CD4-positive, alpha-beta memory T cell (primary cell): Measurements from ENCODE around the gene DDR2. TPM values are rescaled to one million over a fixed set of nuclear protein-coding genes. Genes with fewer than 3 reads are reported as not detected.
A peak's percentile ranks its signal among the peaks of the same experiment; 100 is the strongest.

Source experiments
- CTCF ChIA-PET: fragments of 350-600 bp; sonication (Branson Sonifier 250); formaldehyde crosslinking; loops from one replicate; lab custom pipeline; 2021; ENCODE audit warnings: inconsistent platforms; ENCODE audit not compliant: partially characterized antibody; lab: Charles Lee
- POLR2A ChIA-PET: fragments of 350-600 bp; sonication (Branson Sonifier 250); formaldehyde crosslinking; loops from one replicate; lab custom pipeline; 2021; ENCODE audit not compliant: partially characterized antibody; lab: Charles Lee
- DNase-seq, 5 donors: peaks; one replicate each; pipeline versions ENCODE4 v3.0.0 to v3.0.0-alpha.2; 2020 to 2022; ENCODE audit warnings: mixed read lengths in 1 of 5
- H3K27ac ChIP-seq: one replicate; pipeline ENCODE4 v1.7.0; 2013; ENCODE audit warnings: low read depth, low read length
- H3K27me3 ChIP-seq: 2 replicates; pipeline ENCODE4 v1.7.0; 2013; ENCODE audit warnings: mild to moderate bottlenecking, low read length, moderate library complexity; ENCODE audit not compliant: insufficient read depth
- H3K36me3 ChIP-seq: 2 replicates; pipeline ENCODE4 v1.7.0; 2013; ENCODE audit warnings: mild to moderate bottlenecking, low read length, moderate library complexity; ENCODE audit not compliant: insufficient read depth
- H3K4me1 ChIP-seq: 2 replicates; pipeline ENCODE4 v1.7.0; 2013; ENCODE audit warnings: mild to moderate bottlenecking, low read length, moderate library complexity; ENCODE audit not compliant: insufficient read depth
- H3K4me3 ChIP-seq, 2 donors: one replicate each; pipeline ENCODE4 v1.7.0; 2013; ENCODE audit warnings: low read length in 2 of 2, mild to moderate bottlenecking in 1 of 2
- H3K9me3 ChIP-seq, 2 donors: one replicate each; pipeline ENCODE4 v1.7.0; 2013; ENCODE audit warnings: low read length in 2 of 2, control low read depth in 1 of 2; ENCODE audit not compliant: control insufficient read depth in 1 of 2
- H3K27ac Mint-ChIP-seq, 7 donors: one replicate each; pipeline ENCODE4 v1.8.0; 2020 to 2021; ENCODE audit warnings: mixed read lengths in 7 of 7, mild to moderate bottlenecking in 6 of 7, inconsistent platforms in 3 of 7, moderate library complexity in 3 of 7
- H3K27me3 Mint-ChIP-seq, 2 donors: one replicate each; pipeline ENCODE4 v1.8.0; 2020 to 2021; ENCODE audit warnings: mixed read lengths in 2 of 2
- H3K36me3 Mint-ChIP-seq, 2 donors: one replicate each; pipeline ENCODE4 v1.8.0; 2020 to 2021; ENCODE audit warnings: mixed read lengths in 2 of 2, inconsistent platforms in 1 of 2, mild to moderate bottlenecking in 1 of 2
- H3K4me1 Mint-ChIP-seq, 4 donors: one replicate each; pipeline ENCODE4 v1.8.0; 2020 to 2021; ENCODE audit warnings: mixed read lengths in 4 of 4, mild to moderate bottlenecking in 1 of 4
- H3K4me3 Mint-ChIP-seq, 8 donors: one replicate each; pipeline ENCODE4 v1.8.0; 2020 to 2021; ENCODE audit warnings: mixed read lengths in 8 of 8, mild to moderate bottlenecking in 7 of 8, moderate library complexity in 6 of 8, inconsistent platforms in 3 of 8
- H3K9me3 Mint-ChIP-seq, 8 donors: one replicate each; pipeline ENCODE4 v1.8.0; 2020 to 2021; ENCODE audit warnings: mixed read lengths in 8 of 8, mild to moderate bottlenecking in 5 of 8, inconsistent platforms in 3 of 8, moderate library complexity in 1 of 8
- intact Hi-C: fragments of 100-400 bp; cut with micrococcal nuclease; formaldehyde crosslinking; loops from one replicate; pipeline ENCODE4 v1.15.1; 2023
- polyA plus RNA-seq, 2 donors: library from polyadenylated mRNA; unstranded; fragments of 300-500 nt; fragmentation: Illumina TruSeq; gene quantifications; one replicate each; pipeline ENCODE4 v1.2.3, GENCODE V29; 2021
- total RNA-seq, 2 experiments: library from RNA; stranded (reverse); gene quantifications; one replicate each; pipeline ENCODE4 v1.2.3, GENCODE V29; 2021

The DDR2 gene
- total and polyA plus RNA-seq, 4 experiments from 2014 or later, result 0.18 to 0.53 (median 0.47) TPM; not detected in 1

- Histone ChIP-seq H3K27me3 (no peaks in the 10 kb centered on the region), H3K36me3 (no peaks in the 10 kb centered on the region), H3K9me3 (no peaks in the 10 kb centered on the region), H3K4me3 (no peak overlapping the region), H3K4me1 (no peaks in the 10 kb centered on the region), H3K27ac (no peak overlapping the region)
- ChIA-PET CTCF (no interaction called here), POLR2A (interaction anchor here (0.6 kb wide), 1 partner anchor 13 kb away, joined by 4 read pairs; no protein-coding TSS in a partner anchor)
- DNase-seq, result no peak
- intact Hi-C loops, result no loop called here
- Mint-ChIP-seq H3K36me3 (no peaks in the 10 kb centered on the region), H3K4me3 (peak overlapping the region in 1 of 8 donors; percentile 4), H3K27me3 (peaks cover 0 to 3% of the 10 kb centered on the region in 2 donors), H3K4me1 (no peaks in the 10 kb centered on the region), H3K9me3 (no peaks in the 10 kb centered on the region), H3K27ac (no peak overlapping the region)
Measured at GRCh38 chr1:162661336-162661735, 29.1 kb downstream of the DDR2 start.

GRCh38 chr1:162662013-162662412, 29.7 kb downstream of the DDR2 start:
- Mint-ChIP-seq H3K27ac (no peak overlapping the region), H3K4me3 (no peak overlapping the region), H3K9me3 (no peaks in the 10 kb centered on the region), H3K36me3 (no peaks in the 10 kb centered on the region), H3K4me1 (no peaks in the 10 kb centered on the region), H3K27me3 (peaks cover 0 to 3% of the 10 kb centered on the region in 2 donors)
- Histone ChIP-seq H3K4me3 (no peak overlapping the region), H3K27me3 (no peaks in the 10 kb centered on the region), H3K36me3 (no peaks in the 10 kb centered on the region), H3K9me3 (no peaks in the 10 kb centered on the region), H3K27ac (no peak overlapping the region), H3K4me1 (no peaks in the 10 kb centered on the region)
- POLR2A ChIA-PET, result interaction anchor here (0.6 kb wide), 1 partner anchor 13 kb away, joined by 4 read pairs; no protein-coding TSS in a partner anchor
- CTCF ChIA-PET, result no interaction called here
- intact Hi-C loops, result no loop called here
- DNase-seq, result no peak

DNA sequence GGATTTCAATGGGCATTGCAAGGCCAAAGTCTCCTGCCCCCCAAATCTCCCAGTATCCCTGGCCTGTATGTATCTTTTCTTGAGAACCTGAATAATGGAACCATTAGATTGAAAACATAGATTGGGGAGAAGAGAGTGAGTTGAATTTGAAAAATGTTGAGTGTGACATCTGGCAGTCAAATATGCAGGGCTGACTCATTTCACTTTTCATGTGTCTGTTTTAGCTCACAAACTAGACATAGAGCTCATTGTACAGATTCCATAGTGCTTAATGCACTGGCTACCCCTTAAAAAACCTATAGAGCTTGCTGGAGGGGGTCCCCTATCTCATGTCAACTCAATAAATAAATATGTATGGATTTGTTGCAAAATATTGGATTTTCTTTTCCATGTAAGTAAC, 30.8 kb downstream of the DDR2 start:
- CTCF ChIA-PET, result no interaction called here
- Histone ChIP-seq H3K27me3 (no peaks in the 10 kb centered on the region), H3K9me3 (no peaks in the 10 kb centered on the region), H3K27ac (no peak overlapping the region), H3K36me3 (no peaks in the 10 kb centered on the region), H3K4me1 (no peaks in the 10 kb centered on the region), H3K4me3 (no peak overlapping the region)
- Mint-ChIP-seq H3K27ac (no peak overlapping the region), H3K4me1 (no peaks in the 10 kb centered on the region), H3K27me3 (peaks cover 0 to 3% of the 10 kb centered on the region in 2 donors), H3K9me3 (no peaks in the 10 kb centered on the region), H3K4me3 (no peak overlapping the region), H3K36me3 (no peaks in the 10 kb centered on the region)
- POLR2A ChIA-PET, result no interaction called here
- intact Hi-C loops, result no loop called here
- no peak for DNase-seq

GRCh38 chr1:162663589-162664106, 31.4 kb downstream of the DDR2 start:
- no peaks in the 10 kb centered on the region for H3K36me3 Mint-ChIP-seq
- intact Hi-C loops, result no loop called here
- ChIA-PET CTCF (no interaction called here), POLR2A (no interaction called here)
- H3K9me3 ChIP-seq, result no peaks in the 10 kb centered on the region
- H3K9me3 Mint-ChIP-seq, result no peaks in the 10 kb centered on the region
- peaks cover 0 to 3% of the 10 kb centered on the region in 2 donors for H3K27me3 Mint-ChIP-seq
- no peaks in the 10 kb centered on the region for H3K36me3 ChIP-seq
- H3K4me3 ChIP-seq, result no peak overlapping the region
- H3K27ac ChIP-seq, result no peak overlapping the region
- no peak for DNase-seq
- H3K27me3 ChIP-seq, result no peaks in the 10 kb centered on the region
- H3K4me1 ChIP-seq, result no peaks in the 10 kb centered on the region
- no peak overlapping the region for H3K27ac Mint-ChIP-seq
- no peak overlapping the region for H3K4me3 Mint-ChIP-seq
- H3K4me1 Mint-ChIP-seq, result no peaks in the 10 kb centered on the region

DNA sequence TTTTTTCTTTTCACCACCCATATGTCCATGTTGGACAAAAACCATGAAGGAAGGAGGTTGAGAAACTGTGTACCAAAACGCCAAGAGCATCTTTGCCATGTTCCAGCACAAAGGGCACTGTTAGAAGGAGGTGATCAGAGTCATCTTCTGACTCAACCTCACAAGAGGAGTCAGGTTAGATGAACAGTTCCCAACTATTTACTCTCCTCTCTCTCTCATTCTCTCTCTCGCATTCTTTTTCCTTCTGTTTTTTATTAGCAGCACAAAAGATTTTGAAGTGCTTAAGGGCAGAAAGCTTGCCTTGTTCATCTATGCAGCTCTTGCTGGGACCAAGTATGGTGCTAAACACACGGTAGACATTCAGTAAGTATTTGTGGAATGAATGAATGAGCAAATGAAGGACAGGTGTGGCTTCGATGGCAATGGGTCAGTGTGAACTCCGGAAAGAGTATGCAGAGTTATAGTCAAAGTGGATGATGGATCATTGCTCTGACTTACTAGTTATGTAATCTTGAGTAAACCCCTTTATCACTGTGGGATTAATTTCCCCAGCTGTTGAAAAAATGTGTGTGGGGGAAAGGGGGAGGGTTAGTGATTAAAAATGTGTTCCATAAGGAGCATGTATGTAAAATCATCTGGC, 33.9 kb downstream of the DDR2 start:
- intact Hi-C loops, result no loop called here

DNA sequence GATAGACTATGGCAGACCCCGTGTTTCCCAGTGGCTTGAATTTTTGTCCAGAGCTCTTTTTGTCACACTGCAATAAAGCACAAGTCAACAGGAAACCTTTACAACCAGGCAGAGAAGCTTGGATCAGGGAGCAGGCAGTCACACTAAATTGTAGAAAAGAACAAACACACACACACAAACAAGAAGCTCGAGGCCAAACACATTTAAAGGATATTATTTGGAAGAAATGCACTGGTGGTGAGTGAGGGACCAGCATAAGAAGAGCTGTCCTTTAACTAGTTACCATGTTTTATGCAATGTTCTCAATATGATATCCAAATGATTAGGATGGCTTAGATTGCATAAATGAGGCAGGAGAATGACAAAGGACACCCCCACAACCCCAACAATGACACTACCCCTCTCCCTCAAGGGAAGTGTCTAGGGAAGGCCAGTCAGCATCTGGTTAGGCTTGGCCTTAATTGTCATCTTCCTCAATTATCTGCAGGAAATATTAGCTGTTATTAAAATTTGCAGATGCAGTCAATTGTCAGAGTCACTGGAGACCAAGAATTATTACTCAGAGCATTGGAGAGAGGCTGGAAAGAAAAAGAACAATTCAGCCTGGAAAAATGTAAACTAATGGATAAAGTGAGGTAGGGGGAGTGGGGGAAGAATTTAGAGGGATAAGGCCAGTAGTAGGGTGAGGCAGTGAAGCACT, 35.3 kb downstream of the DDR2 start:
- no peaks in the 10 kb centered on the region for H3K36me3 ChIP-seq
- ChIA-PET POLR2A (no interaction called here), CTCF (no interaction called here)
- no peak for DNase-seq
- H3K9me3 Mint-ChIP-seq, result no peaks in the 10 kb centered on the region
- H3K4me1 Mint-ChIP-seq, result no peaks in the 10 kb centered on the region
- intact Hi-C loops, result no loop called here
- no peaks in the 10 kb centered on the region for H3K4me1 ChIP-seq
- no peaks in the 10 kb centered on the region for H3K9me3 ChIP-seq
- no peak overlapping the region for H3K27ac ChIP-seq
- no peaks in the 10 kb centered on the region for H3K27me3 ChIP-seq
- H3K36me3 Mint-ChIP-seq, result no peaks in the 10 kb centered on the region
- H3K4me3 Mint-ChIP-seq, result no peak overlapping the region
- H3K4me3 ChIP-seq, result no peak overlapping the region
- peaks cover 0 to 3% of the 10 kb centered on the region in 2 donors for H3K27me3 Mint-ChIP-seq
- H3K27ac Mint-ChIP-seq, result no peak overlapping the region

More for the DNA sequence above, 33.9 kb downstream of the DDR2 start:
- H3K4me3 Mint-ChIP-seq, result no peak overlapping the region
- no peaks in the 10 kb centered on the region for H3K36me3 ChIP-seq
- POLR2A ChIA-PET, result no interaction called here
- no peak overlapping the region for H3K4me3 ChIP-seq
- H3K36me3 Mint-ChIP-seq, result no peaks in the 10 kb centered on the region
- no peaks in the 10 kb centered on the region for H3K27me3 ChIP-seq
- no peaks in the 10 kb centered on the region for H3K9me3 ChIP-seq
- no peak overlapping the region for H3K27ac ChIP-seq
- H3K4me1 Mint-ChIP-seq, result no peaks in the 10 kb centered on the region
- peaks cover 0 to 3% of the 10 kb centered on the region in 2 donors for H3K27me3 Mint-ChIP-seq
- H3K27ac Mint-ChIP-seq, result no peak overlapping the region
- no peaks in the 10 kb centered on the region for H3K9me3 Mint-ChIP-seq
- CTCF ChIA-PET, result no interaction called here
- DNase-seq, result no peak
- no peaks in the 10 kb centered on the region for H3K4me1 ChIP-seq

DNA sequence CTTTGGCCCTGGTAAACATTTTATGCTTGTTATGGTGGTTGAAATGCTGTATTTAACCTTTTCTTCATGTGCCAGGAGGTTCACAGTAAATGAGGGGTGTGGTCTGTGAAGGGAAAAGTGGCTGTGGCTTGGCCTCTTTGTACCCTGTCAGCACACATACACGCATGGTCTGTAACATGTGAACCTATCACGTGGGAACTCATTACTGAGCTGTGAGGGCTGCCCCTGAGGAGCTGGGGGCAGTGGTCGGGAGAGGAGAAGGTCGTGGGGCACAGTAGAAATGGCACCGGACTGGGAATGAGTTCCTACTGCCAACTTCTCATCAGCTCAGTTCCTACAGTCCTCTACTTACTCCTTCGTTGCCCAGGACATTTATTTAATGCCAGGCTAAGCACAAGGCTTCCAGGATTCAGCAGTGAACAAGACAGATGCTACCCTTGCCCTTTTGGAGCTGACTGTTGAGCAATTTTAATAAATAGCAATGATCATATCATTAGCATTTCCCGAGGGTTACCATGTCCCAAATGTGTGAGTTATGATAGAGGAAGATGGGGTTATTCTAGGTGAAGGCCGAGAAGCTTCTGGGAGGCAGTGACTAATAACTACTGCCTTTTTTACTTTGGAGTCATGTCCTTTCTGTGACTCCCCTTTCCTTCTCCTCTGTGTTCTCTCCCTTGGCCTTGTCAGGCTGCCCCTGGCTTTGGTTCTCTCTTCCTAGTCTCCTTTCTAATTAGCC, 38.8 kb downstream of the DDR2 start:
- no peak overlapping the region for H3K4me3 ChIP-seq
- ChIA-PET POLR2A (no interaction called here), CTCF (no interaction called here)
- H3K36me3 ChIP-seq, result no peaks in the 10 kb centered on the region
- H3K27ac ChIP-seq, result no peak overlapping the region
- H3K9me3 Mint-ChIP-seq, result no peaks in the 10 kb centered on the region
- no peaks in the 10 kb centered on the region for H3K4me1 Mint-ChIP-seq
- H3K4me3 Mint-ChIP-seq, result no peak overlapping the region
- H3K9me3 ChIP-seq, result no peaks in the 10 kb centered on the region
- no peaks in the 10 kb centered on the region for H3K27me3 ChIP-seq
- peaks cover 0 to 2% of the 10 kb centered on the region in 2 donors for H3K27me3 Mint-ChIP-seq
- H3K27ac Mint-ChIP-seq, result no peak overlapping the region
- DNase-seq, result no peak
- H3K4me1 ChIP-seq, result no peaks in the 10 kb centered on the region
- no peaks in the 10 kb centered on the region for H3K36me3 Mint-ChIP-seq
- intact Hi-C loops, result no loop called here
